NCI-H524 (cell line): ENCODE results near the gene CEP85.

ENCODE experiments used
- DNase-seq, 2 experiments: peaks; one replicate each; lab custom pipeline; 2025; lab: John Stamatoyannopoulos, UW

Gene CEP85

DNA sequence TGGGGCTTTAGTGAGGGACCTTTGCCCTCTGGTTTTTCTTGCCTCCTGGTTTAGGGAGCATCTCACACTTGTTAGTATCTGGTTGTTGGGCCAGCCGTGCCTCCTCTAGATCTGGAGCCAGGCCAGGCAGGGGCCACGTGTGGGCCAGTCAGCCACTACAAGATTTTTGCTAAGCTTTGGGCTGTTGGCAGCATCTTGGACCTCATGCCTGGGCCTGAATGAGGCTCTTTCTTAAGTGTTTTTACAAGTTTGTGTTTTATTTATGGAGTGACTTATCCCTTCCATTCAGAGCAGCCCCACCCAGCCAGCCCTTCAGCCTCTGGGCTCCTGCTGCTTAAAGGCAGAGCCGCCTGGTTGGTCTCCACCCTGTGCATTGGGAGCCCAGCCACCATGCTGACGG, 44.3 kb downstream of the CEP85 start:
- no peak for DNase-seq

DNA sequence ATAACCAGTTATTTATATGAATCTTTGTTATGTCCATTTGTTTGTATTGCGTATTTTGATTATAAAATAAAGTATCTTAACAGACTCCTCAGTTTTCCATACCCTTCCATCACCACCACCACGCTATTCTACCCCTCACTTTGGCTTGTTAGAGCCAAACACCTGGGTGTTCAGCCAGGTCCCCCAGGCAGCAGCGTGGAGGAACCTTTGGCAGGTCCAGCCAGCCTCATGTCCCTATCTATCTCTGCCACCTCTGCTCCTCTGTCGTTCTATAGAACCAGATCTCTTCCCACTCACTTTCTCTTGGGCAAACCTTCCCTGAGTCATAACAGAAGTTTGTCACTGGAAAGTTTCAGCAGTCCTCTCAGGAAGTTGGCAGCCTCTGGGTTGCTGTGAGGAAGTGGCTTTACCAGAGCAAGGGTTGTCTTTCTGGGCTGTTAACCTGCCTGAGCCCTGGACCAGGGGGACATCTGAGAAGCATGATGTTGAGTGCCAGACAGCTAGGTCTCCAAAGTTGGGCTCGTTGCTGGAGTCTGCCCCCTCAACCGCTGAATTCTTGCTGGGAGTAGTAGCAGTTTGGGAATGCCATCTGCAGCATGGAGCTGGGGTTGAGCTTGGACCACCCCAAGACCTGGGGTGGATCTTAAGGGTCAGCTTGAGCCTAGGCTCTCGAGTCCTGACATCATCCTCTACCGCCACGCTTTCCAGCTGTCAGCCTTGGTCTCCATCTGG, 44.9 kb downstream of the CEP85 start:
- peak; percentile 82 to 91 for DNase-seq

- DNase-seq: peak; percentile 74 to 83
Observed at GRCh38 chr1:26279456-26280332, 45.7 kb downstream of the CEP85 start, which contains the start of gene SH3BGRL3. SH3BGRL3 (plus strand) TSS chr1:26280086; CDS start chr1:26280156, 70 bp downstream.

DNA sequence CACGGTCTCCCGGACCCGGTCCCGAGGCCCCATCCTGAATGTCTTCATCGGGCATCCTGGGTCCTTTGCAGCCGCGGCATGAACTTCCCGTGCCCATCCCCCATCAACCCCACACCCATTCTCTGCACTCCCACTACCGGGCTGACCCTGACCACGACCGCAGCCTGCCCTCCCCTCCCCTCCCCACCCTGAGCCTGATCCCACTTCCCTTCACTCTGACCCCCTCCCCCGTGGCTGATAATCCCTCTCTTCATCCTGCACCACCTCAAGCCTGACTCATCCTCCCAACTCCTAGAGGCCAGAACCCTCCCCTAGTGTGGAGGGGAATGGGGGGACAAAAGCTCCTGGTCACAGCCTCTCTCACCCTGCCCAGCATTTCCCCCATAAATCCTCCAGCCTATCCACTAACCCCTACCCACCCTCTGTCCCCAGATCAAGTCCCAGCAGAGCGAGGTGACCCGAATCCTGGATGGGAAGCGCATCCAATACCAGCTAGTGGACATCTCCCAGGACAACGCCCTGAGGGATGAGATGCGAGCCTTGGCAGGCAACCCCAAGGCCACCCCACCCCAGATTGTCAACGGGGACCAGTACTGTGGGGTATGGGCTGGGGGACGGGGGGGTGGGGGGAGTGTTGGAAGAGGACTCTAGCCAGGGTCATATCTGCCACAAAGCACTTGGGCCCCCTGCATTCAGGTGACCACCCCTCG, 46.5 kb downstream of the CEP85 start:
- DNase-seq: peak in 1 of 2 experiments; percentile 34

- no peak for DNase-seq
Observed at GRCh38 chr1:26281091-26281958, 47.3 kb downstream of the CEP85 start.

DNA sequence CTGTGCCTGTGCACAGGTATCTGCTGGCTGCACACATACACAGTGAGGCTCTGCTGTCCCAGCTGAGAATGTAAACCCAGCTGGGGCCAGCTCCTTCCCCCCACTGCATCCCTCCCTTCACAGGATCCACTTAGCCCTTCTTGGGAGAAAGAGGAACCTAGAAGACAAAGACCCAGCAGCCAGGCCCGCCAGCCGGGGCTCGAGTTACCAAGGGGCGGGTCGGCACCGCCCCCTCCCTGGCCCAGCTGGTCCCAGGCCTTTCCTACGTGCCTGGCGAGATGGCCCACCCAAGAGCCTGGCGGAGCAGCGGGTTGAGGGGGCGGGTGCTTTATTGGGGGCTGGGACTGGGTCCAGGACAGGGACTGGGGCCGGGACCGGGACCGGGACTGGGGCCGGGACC, 48.0 kb downstream of the CEP85 start:
- peak; percentile 46 to 80 for DNase-seq

GRCh38 chr1:26282401-26282918, 48.5 kb downstream of the CEP85 start:
- peak in 1 of 2 experiments; percentile 28 for DNase-seq

DNA sequence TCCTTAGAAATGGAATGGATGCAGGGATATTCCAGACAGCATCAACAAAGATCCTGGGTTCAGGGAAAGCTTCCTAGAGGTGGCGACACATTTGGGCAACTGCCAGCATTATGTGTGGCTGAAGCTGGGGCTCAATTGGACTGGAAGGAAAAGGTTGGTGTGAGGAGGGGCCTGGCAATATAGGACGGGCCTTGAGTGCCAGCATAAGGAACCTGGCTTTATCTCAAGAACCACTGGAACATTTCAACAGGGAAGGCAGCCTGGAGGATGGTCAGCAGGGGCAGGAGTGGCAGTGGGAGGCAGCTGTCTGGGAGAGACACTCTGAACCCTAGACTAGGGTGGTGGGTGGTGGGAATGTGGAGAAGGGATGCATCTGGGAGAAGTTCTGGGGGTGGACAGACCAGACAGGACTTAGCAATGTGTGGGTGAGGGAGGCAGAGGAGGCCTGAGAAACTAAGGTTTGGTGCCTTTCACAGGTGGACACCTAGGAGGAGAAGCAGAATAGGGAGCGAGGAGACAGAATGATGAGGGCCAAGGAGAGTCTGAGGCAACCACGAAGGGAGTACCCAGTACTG, 49.4 kb downstream of the CEP85 start:
- no peak for DNase-seq

DNA sequence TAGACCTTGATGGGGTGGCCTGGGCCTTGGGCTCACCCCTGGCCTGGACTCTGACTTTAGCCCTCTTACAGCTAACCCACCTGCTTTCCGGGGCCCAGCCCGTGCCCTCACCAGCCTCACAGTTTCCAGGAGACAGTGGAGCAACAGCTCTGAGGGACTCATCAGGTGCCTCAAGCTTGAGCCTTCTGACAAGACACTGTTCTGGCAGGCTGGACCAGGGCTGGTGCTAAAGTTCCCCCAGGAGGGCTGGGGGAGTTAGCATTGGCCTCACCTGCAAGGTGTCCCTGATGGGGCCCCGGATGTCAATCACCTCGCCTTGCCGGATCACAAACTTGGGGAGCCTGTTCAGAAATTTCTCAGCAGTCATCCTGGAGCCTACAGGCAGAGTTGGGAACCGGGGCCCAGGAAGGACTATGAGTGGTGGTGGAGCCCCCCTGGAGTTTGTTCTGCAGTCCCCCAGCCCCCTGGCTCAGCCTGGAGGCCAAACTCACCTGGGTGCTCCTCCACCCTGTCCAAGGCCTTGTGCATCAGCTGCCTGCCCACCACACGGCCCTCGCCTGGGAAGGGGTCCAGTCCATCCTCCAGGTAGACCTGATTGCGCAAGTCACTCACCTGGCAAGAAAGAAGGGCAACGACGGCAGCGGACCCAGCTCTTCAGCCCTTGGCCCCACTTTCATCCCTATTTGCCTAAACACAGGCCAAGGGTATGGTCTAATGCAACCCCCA, 50.0 kb downstream of the CEP85 start:
- DNase-seq: no peak

DNA sequence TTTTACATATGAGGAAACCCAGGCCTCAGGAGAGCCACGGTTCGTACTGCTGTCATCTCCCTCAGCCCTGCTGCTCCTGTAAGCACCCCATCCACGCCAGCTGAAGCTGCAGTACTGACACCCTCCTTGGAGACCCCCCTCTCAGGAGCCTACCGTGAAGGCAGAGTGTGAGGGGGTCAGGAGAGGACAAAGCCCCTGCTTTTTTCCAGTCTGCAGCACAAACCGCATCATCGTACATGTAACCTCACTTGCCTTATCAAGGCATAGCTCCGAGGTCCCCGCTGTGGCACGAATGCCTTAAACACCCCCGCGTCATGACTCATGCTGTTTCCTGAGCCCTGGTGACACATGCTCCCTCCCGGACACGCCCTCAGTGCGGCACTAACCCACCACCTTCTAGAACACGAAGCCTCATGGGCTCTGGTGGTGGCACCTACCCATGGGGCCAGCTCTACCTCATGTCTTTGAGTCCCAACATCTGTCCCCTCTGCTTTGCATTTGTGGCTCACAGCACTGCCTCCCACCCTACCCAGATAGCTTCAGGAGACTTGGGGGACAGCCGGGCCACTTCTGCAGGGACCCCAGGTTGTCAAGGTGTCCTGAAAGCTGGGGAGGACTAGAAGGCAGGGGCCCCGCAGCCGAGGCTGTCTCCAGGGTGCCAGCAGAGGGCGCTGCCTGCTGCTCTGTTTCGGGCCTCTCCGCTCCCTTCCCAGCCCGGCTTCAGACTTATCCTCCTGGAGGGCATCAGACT, 50.8 kb downstream of the CEP85 start:
- DNase-seq: peak; percentile 12 to 50

- DNase-seq: peak in 1 of 2 experiments; percentile 47
Observed at GRCh38 chr1:26285366-26286063, 51.5 kb downstream of the CEP85 start.

GRCh38 chr1:26286064-26286416, 52.0 kb downstream of the CEP85 start:
- DNase-seq: no peak

GRCh38 chr1:26287033-26287711, 53.2 kb downstream of the CEP85 start:
- DNase-seq: peak; percentile 74 to 88

DNA sequence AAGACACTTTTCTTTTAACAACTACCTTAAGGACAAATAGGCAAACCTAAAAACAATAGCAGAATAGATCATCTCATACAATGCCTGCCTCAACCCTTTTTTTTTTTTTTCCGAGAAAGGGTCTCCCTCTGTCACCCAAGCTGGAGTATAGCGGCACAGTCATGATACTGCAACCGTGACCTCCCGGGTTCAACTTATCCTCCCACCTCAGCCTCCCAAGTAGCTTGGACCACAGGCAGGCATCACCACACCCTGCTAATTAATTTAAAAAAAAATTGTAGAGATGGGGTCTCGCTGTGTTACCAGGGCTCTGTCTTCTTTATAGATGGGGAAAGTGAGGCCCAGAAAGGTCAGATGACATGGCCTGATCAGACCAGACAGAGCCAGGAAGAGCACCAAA, 53.8 kb downstream of the CEP85 start:
- DNase-seq: no peak

DNA sequence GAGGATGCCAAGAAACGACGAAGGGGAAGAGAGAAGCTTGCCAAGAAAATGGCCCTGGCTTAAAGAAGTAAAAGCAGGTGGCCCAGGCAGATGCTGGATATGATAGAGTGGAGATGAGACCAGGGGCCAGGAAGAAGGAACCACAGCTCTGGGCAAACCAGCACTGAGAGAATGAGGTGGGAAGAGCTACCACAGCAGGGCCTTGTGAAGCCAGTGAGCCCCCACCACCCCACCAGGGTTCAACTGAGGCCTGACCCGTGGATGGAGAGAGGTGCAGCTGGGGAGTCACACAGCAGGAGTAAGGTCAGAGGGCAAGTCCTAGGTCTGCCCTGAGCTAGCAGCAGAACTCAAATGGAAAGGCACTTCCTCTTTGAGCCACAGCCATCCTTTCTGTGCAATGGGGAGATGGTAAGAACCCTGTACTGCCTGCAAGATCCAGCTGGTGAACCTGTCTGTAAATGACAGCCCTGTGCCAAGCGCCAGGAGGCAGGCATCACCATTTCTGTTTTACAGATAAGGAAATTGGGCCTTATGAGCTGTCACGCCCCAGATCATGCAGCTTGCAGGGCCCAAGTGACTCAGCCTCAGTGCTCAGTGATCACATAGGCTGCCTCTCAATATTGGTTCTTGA, 54.4 kb downstream of the CEP85 start:
- DNase-seq: peak in 1 of 2 experiments; percentile 39

- DNase-seq: peak; percentile 57 to 85
Observed at GRCh38 chr1:26289158-26290059, 55.4 kb downstream of the CEP85 start.
